Body of pancreas (tissue), 4 donors: ENCODE data around the gene SPTB.

ENCODE experiments used
- POLR2A ChIP-seq, 3 donors: fragments of 450-650 bp; IDR thresholded peaks; one replicate each; pipeline ENCODE4 v1.6.1; 2016; ENCODE audit warnings: antibody characterized with exemption in 3 of 3, mild to moderate bottlenecking in 2 of 3
- TF ChIP-seq, protein P1 (sequence below), 7 experiments: fragments of 450-650 bp in 4 of 7; fragments of 200-600 bp in 3 of 7; sonication (generic) in 3 of 7; IDR thresholded peaks; one replicate each; pipeline ENCODE4 v1.5.1; 2016 to 2019; ENCODE audit warnings: antibody characterized with exemption in 7 of 7

DNA sequence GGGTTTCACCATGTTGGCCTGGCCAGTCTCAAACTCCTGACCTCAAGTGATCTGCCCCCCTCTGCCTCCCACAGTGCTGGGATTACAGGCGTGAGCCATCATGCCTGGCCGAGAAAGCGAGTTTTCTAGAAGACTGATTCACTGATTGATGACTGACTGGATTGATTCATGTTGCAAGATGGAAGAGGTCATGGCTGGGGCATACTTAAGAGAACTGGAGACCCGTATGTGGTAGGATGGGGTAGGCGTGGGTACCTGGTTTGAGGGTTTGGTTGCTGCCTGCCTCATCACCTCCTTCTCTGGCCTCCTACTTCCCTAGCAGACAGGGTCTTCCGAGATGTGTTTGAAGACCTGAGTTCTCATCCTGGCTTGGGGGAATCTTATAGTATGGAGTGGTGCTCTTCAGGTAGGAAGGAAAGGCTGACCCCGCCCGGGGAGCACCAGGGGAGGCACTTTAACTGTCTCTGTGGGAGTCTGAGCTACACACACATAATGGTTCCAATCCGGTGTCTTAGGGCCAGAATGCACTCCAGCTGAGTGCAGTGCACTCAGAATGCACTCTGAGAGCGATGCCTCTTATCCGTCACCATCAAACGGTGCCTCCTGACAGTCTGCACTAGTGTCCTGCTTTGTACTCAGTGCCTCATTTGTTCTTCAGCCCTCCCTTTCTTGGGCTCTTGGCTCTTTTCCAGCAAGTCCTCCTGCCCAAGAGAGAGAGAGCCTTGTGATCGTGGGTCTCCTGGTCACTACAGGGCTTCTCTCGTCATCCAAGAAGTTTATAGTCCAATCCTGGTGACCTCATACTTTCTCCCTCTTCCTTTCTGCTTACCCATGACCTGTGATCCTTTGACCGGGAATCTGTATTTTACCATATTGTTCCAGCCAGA, 155.8 kb downstream of the SPTB start:
- TF ChIP-seq, protein P1, sequence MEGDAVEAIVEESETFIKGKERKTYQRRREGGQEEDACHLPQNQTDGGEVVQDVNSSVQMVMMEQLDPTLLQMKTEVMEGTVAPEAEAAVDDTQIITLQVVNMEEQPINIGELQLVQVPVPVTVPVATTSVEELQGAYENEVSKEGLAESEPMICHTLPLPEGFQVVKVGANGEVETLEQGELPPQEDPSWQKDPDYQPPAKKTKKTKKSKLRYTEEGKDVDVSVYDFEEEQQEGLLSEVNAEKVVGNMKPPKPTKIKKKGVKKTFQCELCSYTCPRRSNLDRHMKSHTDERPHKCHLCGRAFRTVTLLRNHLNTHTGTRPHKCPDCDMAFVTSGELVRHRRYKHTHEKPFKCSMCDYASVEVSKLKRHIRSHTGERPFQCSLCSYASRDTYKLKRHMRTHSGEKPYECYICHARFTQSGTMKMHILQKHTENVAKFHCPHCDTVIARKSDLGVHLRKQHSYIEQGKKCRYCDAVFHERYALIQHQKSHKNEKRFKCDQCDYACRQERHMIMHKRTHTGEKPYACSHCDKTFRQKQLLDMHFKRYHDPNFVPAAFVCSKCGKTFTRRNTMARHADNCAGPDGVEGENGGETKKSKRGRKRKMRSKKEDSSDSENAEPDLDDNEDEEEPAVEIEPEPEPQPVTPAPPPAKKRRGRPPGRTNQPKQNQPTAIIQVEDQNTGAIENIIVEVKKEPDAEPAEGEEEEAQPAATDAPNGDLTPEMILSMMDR (IDR thresholded peaks at IDR 0.05), result no peak
- no peak for TF ChIP-seq POLR2A (IDR thresholded peaks at IDR 0.05)
